A549 (cell line): ENCODE measurements around the gene MBNL1.

Experiments
- BHLHE40 ChIP-seq: IDR thresholded peaks from 2 replicates; pipeline ENCODE4 v1.6.1; 2012; ENCODE audit warnings: low read depth, low read length, inconsistent platforms
- CEBPB ChIP-seq, 2 experiments: fragments of >200 bp in 1 of 2; sonication (Bioruptor Twin) in 1 of 2; formaldehyde crosslinking in 1 of 2; IDR thresholded peaks; 2 replicates each; pipeline ENCODE4 v1.6.1; 2012 to 2016
- CTCF ChIP-seq: fragments of >200 bp; sonication (Bioruptor Twin); formaldehyde crosslinking; IDR thresholded peaks from 3 replicates; pipeline ENCODE4 v1.5.1; 2016
- EHF ChIP-seq: fragments of 250-450 bp; sonication (Bioruptor Pico); IDR thresholded peaks from 2 replicates; pipeline ENCODE4 v1.5.0; 2020; ENCODE audit warnings: mild to moderate bottlenecking
- ELK1 ChIP-seq: fragments of 150-350 bp; IDR thresholded peaks from 2 replicates; pipeline ENCODE4 v1.6.1; 2014; ENCODE audit warnings: low read depth, mild to moderate bottlenecking, low read length
- FOSL2 ChIP-seq, 2 experiments: fragments of 450-650 bp in 1 of 2; fragments of >200 bp in 1 of 2; sonication (Bioruptor Twin) in 1 of 2; formaldehyde crosslinking; IDR thresholded peaks; 2 replicates each; pipeline versions ENCODE4 v1.5.0 to v1.6.1; 2016 to 2020; ENCODE audit warnings: mild to moderate bottlenecking in 1 of 2, moderate library complexity in 1 of 2
- JUN ChIP-seq, 2 experiments: fragments of >200 bp; sonication (Bioruptor Twin); formaldehyde crosslinking; IDR thresholded peaks; 2 replicates in 1 of 2; 3 replicates in 1 of 2; pipeline ENCODE4 v1.6.1; 2016 to 2017
- KDM1A ChIP-seq: fragments of 200-600 bp; sonication (generic); IDR thresholded peaks from 2 replicates; pipeline ENCODE4 v1.6.1; 2016; ENCODE audit warnings: low read depth, mild to moderate bottlenecking
- POLR2AphosphoS2 ChIP-seq: conservative IDR thresholded peaks from 2 replicates; pipeline ENCODE4 v1.6.1; 2012; ENCODE audit warnings: low read length, improper control_type of control experiment, inconsistent platforms
- REST ChIP-seq: fragments of 200-600 bp; sonication (generic); IDR thresholded peaks from 2 replicates; pipeline ENCODE4 v1.6.1; 2016; ENCODE audit warnings: antibody characterized with exemption, mild to moderate bottlenecking, moderate library complexity

- TF ChIP-seq CTCF (no peak), REST (no peak), ELK1 (no peak), BHLHE40 (no peak), FOSL2 (IDR thresholded peaks at IDR 0.05) (no peak), FOSL2 (CRISPR knock-in tag; IDR thresholded peaks at IDR 0.05) (no peak), EHF (CRISPR knock-in tag) (no peak), CEBPB (IDR thresholded peaks at IDR 0.05) (0 out of 4 replicates have a peak, but pooled peaks have one; percentile 13 to 19), KDM1A (no peak), JUN (IDR thresholded peaks at IDR 0.05) (no peak), POLR2AphosphoS2 (no peak)
Measured at GRCh38 chr3:152333928-152334327, 65.2 kb downstream of the MBNL1 start.
